Loucy (cell line): ENCODE measurements around the gene PCSK2.

Experiments
- CTCF ChIP-seq: fragments of 200-600 bp; sonication (generic); conservative IDR thresholded peaks from 2 replicates; pipeline ENCODE4 v1.5.1; 2014; ENCODE audit warnings: mild to moderate bottlenecking, antibody characterized with exemption, low read length
- EZH2phosphoT487 ChIP-seq: fragments of 200-600 bp; IDR thresholded peaks from 2 replicates; pipeline ENCODE4 v1.6.1; 2018; ENCODE audit warnings: antibody characterized with exemption, mild to moderate bottlenecking, moderate library complexity, borderline replicate concordance

- no peak for TF ChIP-seq CTCF
- TF ChIP-seq EZH2phosphoT487: no peak
Measured at GRCh38 chr20:17273717-17274116, 46.9 kb downstream of the PCSK2 start.
